ENCODE measurements around the gene FGF6.
"Not testable (repeated sequence)": the region's sequence is repeated elsewhere in the genome, so short reads cannot be mapped to it uniquely, and the experiment has no call there.

FGF6 gene, protein sequence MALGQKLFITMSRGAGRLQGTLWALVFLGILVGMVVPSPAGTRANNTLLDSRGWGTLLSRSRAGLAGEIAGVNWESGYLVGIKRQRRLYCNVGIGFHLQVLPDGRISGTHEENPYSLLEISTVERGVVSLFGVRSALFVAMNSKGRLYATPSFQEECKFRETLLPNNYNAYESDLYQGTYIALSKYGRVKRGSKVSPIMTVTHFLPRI

DNA sequence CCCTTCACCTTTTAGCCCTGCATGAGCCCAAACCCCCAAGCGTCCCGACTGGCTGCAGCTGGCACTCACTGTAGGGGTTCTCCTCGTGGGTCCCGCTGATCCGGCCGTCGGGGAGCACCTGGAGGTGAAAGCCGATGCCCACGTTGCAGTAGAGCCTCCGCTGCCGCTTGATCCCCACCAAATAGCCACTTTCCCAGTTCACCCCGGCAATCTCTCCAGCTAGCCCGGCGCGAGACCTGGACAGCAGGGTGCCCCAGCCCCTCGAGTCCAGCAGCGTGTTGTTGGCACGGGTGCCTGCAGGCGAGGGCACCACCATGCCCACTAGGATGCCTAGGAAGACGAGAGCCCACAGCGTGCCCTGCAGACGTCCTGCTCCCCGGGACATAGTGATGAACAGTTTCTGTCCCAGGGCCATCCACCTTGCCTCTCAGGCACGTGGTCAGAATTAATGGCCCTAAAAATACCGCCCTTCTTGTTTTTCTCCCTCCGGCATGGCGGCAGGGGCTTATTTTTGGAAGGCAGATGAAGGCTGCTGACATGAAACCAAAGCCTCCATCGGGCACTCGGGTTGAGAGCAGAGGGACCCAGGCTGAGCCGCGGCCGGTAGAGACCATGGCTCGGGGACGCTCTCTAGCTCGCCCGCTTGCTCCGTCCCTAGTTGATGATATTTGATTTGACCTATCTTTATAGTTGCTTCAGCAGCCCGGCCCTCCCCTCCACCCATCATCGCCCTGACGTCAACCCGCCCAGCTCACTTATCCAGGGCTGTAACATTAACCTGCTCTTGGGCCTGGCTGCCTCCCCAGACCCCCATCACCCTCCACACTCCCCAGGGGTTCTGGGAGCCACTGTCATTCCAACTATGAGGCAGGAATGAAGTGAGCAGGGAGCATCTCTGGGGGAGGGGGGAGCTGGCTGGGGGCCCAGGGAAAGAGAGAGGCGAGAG, at the start of gene FGF6:
FGF6 (minus strand) TSS at position 660 of the 946 bp plus-strand sequence; CDS start at position 415, 245 bp downstream.
- no peak for DNase-seq

DNA sequence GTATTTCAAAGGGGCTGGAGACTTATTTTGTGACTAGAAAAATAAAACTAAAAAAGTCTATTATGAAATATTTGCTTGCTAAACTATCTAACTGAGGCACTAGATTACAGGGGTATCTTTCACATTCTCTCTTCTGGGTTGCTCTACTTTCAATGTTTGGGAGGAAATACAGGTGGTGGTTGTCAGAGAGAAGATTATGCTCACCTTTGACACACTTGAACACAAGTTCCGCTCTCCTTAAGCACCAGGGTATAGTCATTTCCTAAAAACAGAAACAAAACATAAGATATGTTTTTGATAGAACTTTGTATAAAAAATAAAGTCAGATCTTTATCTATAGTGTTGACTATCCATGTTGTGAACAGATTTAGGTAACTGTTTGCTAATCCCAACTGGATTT, 45.4 kb upstream of the FGF6 start:
- no peak for DNase-seq

DNA sequence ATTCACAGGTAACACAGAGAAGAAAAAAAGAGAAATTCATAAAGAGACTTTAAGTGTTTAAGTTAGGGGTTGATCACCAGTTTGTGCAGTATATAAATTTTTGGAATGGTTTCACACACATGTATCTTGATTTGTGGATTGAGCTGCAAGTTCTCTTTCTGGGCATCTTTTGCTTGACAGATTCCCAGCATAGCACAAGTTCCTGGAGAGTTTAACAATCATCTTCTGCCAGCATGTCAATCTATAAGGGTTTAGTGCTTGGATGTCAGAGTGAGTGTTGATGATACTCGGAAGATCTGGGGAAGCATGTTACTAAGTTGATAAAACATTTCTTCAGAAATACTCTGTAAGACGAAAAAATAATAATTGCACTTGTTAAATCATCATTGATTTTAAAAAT, 43.9 kb upstream of the FGF6 start:
- no peak for DNase-seq

DNA sequence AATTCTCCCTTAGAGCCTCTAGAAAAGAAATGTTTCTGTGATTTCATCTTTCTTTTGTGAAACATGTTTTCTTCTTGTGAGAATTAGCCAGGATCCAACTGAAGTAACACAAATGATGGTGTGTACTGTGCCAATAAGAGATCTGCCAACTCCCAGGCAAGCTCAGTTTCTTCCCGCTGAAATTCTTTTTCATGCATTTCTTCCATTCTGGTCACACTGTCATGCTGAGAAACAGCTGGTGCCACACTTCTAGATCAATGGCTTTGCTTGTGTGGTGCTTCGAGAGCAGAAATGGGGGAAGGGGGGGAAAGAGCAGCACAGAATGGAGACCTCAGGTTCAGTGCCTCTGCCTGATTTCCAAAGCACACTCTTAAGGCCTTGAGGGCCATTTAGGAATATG, 41.4 kb upstream of the FGF6 start:
- no peak for DNase-seq

GRCh38 chr12:4486049-4486699, 40.6 kb upstream of the FGF6 start:
- DNase-seq = no peak

DNA sequence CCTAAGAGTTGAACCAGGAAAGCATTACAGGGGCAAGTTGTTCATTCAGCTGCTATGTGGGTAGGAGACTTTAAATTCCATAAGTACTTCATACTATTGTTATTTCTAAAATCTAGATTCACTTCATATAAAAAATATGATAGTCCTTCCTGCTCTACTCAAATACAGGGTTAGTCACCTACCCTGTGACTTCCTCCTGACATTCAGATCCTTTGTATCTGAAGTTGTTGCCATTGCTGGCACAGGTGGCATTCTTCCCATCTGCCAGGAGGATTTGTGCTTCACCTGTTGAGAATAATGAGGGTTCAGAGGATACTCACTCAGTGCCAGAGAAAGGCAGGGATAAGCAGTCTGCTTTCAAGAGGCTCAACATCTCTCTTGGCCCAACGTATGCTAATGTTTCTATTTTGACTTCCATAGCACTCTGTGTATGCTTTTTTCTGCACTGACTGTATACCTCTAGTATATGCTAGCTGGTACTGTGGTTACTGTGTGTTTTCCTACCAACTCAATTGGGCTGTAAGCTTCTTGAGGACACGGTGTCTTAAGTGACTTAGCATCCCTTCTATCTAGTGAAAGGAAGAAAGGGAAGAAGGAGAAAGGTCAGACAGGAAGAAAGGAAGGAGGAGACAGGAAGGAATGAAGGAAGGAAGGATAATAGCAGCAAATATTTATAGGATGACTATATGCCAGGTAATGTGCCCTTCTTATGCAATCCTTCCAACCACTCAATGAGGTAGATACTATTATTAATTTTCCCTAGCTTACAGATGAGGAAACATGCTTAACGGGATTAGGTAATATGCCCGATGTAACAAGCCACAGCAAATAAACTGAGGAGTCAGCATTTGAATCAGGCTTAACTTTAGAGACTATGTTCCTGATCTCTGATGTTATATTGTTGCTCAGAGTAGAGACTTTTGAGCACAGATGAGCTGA, 38.5 kb upstream of the FGF6 start:
- DNase-seq = no peak

DNA sequence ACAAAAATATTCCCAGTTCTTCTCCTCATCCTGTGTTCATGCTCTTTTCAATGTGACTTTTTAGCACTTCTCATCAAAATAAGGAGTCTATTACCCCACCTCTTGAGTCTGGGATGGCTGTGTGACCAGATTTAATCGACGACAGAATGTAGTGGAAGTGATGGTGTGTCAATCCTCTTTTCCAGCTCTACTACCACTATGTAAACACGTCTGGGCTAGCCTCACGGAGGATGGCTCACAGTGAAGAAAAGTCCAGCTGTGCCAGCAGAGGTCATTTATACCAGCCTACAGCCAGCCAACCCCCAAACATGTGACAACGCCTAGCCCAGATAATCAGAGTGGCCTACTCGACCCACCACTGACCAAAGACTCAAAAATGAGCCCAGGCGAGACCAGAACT, 37.3 kb upstream of the FGF6 start:
- no peak for DNase-seq

GRCh38 chr12:4478933-4479332, 33.3 kb upstream of the FGF6 start:
- DNase-seq = no peak

- no peak for DNase-seq
These were observed 31.5 kb upstream of the FGF6 start for GRCh38 chr12:4477129-4477528.

DNA sequence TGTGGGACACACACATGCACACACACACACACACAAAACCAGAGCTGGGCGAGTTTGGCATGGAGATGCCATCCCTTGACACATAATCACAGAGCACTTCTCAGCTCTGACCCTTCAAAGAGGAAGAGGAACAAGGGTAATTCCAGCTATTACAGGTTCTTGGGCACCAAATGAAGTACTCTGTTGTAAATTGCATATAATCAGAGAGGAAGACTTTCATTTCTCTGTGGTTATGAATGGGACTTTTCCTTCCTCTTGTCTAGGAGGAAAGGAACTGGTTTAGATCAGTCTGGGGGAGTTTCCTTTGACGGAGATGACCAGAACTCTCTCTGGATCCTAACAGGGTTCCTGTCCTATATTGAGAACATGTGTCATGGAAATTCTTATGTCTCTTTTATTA, 26.4 kb upstream of the FGF6 start:
- no peak for DNase-seq

- DNase-seq = no peak
These were observed 25.6 kb upstream of the FGF6 start for GRCh38 chr12:4471256-4471655.

- DNase-seq = no peak
These were observed 23.4 kb upstream of the FGF6 start for GRCh38 chr12:4468994-4469393.

- DNase-seq = no peak
These were observed 15.1 kb upstream of the FGF6 start for GRCh38 chr12:4460761-4461160.

DNA sequence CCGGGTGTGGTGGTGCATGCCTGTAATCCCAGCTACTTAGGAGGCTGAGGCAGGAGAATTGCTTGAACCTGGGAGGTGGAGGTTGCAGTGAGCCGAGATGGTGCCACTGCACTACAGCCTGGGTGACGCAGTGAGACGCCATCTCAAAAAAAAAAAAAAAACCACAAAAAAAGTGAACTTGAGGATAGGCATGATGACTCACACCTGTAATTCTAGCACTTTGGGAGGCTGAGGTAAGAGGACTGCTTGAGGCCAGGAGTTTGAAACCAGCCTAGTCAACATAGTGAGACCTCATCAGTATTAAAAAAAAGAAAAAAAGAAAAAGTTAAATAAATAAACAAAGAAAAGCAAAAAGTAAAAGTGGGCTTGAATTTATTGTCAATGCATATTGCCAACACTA, 10.2 kb upstream of the FGF6 start:
- not testable (repeated sequence) for DNase-seq

DNA sequence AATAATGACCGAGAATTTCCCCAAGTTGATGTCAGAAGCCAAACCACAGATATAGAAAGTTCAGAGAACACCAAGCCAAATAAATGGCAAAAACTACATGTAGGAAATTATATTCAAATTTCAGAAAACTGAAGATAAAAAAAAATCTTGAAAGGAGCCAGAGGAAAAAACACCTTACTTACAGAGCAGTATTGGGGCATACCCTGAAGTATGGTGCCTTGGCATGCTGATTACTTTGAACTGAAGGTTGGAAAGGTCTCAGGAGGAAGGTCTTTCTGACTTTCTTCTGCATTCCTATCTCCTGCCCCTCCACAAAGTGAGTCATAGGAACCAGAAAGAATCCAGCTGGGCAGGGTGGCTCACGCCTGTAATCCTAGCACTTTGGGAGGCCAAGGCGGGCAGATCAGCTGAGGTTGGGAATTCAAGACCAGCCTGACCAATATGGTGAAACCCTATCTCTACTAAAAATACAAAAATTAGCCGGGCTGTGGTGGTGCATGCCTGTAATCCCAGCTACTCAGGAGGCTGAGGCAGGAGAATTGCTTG, 8.8 kb upstream of the FGF6 start:
- DNase-seq = no peak

- DNase-seq = no peak
These were observed 6.1 kb upstream of the FGF6 start for GRCh38 chr12:4451694-4452093.

DNA sequence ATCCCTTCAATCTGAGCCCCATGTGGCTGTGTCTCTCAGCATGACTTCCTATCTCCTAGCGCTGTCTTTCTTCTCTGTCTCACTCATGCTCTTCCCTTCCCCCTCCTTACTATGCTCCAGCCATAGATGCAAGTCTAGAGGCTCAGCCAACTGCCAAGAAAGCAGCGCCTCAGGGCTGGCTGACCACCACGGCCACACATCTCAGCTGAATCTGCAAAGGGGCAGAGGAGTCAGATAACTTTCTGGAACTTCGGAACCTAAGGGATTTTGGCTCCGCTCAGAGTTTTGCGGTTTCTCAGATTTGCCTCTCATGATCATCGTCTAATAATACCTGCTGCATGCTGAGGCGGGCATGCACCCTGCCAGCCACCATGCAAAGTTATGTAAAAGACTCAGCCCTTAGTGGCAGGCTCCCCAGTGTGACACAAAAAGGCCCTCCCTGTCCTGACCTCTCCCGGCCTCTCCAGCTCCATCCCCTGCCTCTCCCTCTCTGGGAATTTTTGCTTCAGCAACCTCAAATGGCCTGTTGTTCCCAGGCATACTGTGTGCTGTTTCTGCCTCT, 5.0 kb upstream of the FGF6 start:
- DNase-seq = no peak

- DNase-seq = no peak
These were observed 4.2 kb upstream of the FGF6 start for GRCh38 chr12:4449851-4450221.

DNA sequence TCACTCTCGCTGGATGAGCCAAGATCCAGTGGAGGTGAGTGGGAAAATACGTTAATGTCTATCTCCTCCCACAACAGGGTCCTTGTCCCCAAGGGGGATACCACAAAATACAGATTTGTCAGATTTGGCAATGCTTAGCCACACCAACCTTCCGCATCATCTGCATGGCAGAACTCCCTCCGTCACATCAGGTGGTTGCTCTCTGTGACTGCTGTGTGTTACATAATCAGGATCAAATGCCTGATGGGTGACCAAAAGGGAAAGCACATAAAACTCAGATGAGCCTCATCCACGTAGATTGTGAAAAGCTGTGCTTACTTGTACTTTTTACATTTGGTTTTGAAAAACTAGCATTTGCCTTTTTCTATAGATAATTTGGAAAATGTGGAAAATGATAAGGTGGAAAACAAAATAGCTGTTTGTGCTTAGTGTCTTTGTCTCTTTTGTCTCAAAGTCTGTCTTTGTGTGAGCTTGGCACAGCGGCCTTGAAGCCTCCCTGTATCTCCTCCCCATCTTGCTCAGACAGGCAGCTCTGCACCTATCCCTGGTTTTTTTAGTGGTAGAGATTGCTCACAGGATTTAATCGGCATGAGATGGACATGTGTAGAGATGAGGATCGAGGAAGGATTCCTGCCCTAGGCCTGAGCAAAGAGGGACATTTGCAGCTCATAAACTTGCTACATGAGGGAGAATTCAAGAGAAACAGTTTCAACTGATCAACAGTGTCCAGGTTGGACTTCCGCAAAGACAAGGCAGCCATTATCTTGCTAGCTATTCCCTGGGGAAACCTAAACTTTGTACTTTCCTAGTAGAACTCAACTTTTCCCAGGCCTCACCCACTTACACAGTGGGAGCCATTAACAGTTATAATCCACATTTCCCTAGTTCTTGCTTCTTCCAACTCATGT, 3.6 kb upstream of the FGF6 start:
- no peak for DNase-seq

DNA sequence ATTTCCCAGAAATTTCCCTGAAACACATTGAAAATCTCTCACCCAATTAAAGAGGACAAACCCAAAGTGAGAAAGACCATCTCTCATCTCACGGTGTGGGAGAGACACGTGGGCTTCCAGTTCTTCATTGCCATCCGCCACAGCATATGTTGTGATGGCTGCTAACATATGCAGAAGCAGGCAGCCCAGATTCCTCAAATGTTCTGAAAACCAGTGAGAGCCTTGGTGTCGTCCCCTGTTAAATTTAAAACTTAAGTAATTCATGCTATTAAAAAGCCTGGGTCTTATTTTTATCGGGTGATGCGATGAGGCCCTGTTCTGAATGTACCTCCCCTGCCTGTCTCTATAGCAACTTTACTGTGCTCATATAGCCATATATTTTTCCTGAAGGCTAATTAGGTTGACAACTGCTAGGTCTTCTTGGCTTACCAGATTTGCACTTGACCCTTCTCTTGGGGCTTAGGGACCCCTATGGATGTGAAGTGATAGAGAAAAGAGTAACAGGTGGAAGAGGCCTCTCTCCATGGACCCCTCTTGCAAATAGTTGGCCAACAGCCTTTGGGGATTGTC, 2.8 kb upstream of the FGF6 start:
- no peak for DNase-seq

GRCh38 chr12:4447151-4447550, 1.5 kb upstream of the FGF6 start:
- DNase-seq = no peak

All from activated CD8-positive, alpha-beta memory T cell treated with anti-CD3 and anti-CD28 coated beads, Interleukin-2, amount 50 U/mL, for 4 hours (primary cell).